Measurements from ENCODE around the gene BBS9. TPM values are rescaled to one million over a fixed set of nuclear protein-coding genes. Genes with fewer than 3 reads are reported as not detected.
"Not testable (repeated sequence)": the region's sequence is repeated elsewhere in the genome, so short reads cannot be mapped to it uniquely, and the experiment has no call there.

The BBS9 gene
- 51.7 TPM for total RNA-seq

GRCh38 chr7:33128990-33129805, at the start of gene BBS9:
Gene BBS9 (plus strand): TSS chr7:33129564. CDS start chr7:33146253, 16,689 bp downstream.
- Histone ChIP-seq H3K4me1 (ENCODE audit: control insufficient read depth in 3 of 3, insufficient read depth in 3 of 3, low read length in 3 of 3) (peaks cover 5 to 10% (median 9%) of the 10 kb centered on the region in 3 donors), H3K9me3 (ENCODE audit: control insufficient read depth in 3 of 3, low read length in 3 of 3) (no peaks in the 10 kb centered on the region), H3K4me3 (ENCODE audit: low read length in 3 of 3) (peak within 1 kb of the TSS; percentile 72 to 99 (median 98)), H3K27me3 (ENCODE audit: control insufficient read depth in 3 of 3, insufficient read depth in 3 of 3, low read length in 3 of 3) (no peaks in the 10 kb centered on the region), H3K9ac (ENCODE audit: low read depth in 1 of 3, low read length in 3 of 3) (peak within 1 kb of the TSS; percentile 85 to 88 (median 85)), H3K36me3 (ENCODE audit: control insufficient read depth in 3 of 3, insufficient read depth in 3 of 3, low read length in 3 of 3) (no peaks in the 10 kb centered on the region), H3K27ac (ENCODE audit: low read depth, low read length) (peak within 1 kb of the TSS; percentile 86)

DNA sequence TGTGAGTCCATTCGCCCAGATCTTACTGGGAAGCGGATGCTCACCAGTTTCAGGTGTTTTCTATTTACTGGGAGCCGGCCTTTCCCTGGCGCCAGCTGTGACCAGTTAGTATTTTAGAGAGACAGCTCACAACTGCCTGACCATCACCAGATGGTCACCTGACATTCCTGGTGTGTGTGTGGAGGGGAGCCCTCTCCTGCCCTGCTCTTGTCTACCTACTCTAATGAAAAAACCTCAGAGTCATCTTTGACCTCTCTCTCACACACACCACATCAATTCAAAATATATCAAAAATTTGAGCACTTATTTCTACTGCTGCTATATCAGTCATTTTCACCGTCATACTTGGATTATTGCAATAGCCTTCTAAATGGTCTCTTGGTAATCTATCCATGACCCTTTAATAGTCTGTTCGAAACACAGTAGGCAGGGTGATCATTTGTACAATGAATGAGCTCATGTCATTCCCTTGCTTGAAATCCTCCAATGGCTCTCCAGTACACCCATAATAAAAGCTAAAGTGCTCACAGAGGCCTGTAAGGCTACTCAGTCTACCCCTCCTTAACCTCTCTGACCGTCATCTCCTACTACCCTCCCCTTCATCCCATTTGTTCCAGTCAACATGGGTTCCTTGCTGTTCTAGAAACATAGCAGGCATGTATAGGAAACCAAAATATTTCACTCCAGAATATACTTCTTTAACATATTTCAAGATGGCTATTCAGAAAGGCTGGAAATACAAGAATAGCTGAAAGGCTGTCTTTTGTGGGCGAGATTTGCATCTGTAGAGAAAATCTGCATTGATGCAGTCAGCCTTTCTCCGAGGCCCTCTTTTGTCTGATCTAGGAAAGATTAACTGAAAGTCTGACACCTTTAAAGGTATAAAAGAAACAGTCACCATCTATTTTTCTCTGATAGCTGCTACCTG, 49.3 kb upstream of the BBS9 start:
- H3K9me3 ChIP-seq (ENCODE audit: control insufficient read depth in 3 of 3, low read length in 3 of 3), result no peaks in the 10 kb centered on the region
- H3K4me1 ChIP-seq (ENCODE audit: control insufficient read depth in 3 of 3, insufficient read depth in 3 of 3, low read length in 3 of 3), result no peaks in the 10 kb centered on the region

DNA sequence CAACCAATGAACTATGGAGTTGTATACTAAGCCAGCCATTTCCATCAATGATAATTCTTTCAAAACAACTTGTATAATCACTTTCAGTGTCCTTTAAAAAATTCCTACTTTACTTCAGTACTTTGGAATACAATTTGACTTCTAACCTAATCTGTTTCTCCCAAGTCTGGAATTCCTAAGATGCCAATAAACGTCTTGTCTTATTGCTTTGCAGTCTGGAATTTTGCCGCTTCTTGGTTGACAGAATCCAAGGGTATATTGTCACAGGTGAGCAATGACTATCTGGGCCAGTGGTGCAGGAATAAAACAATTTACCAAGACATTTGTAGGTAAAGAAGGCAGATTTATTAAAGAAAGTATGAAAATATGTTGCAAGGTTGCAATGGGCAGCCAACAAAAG, 42.0 kb upstream of the BBS9 start:
- Histone ChIP-seq H3K36me3 (ENCODE audit: control insufficient read depth in 3 of 3, insufficient read depth in 3 of 3, low read length in 3 of 3) (no peaks in the 10 kb centered on the region), H3K27ac (ENCODE audit: low read depth, low read length) (no peak overlapping the region), H3K27me3 (ENCODE audit: control insufficient read depth in 3 of 3, insufficient read depth in 3 of 3, low read length in 3 of 3) (no peaks in the 10 kb centered on the region), H3K9me3 (ENCODE audit: control insufficient read depth in 3 of 3, low read length in 3 of 3) (no peaks in the 10 kb centered on the region), H3K4me3 (ENCODE audit: low read length in 3 of 3) (no peak overlapping the region), H3K4me1 (ENCODE audit: control insufficient read depth in 3 of 3, insufficient read depth in 3 of 3, low read length in 3 of 3) (no peaks in the 10 kb centered on the region), H3K9ac (ENCODE audit: low read depth in 1 of 3, low read length in 3 of 3) (no peak overlapping the region)

More for the DNA sequence above, 49.3 kb upstream of the BBS9 start:
- Histone ChIP-seq H3K9ac (ENCODE audit: low read depth in 1 of 3, low read length in 3 of 3) (no peak overlapping the region), H3K27ac (ENCODE audit: low read depth, low read length) (no peak overlapping the region), H3K4me3 (ENCODE audit: low read length in 3 of 3) (no peak overlapping the region), H3K36me3 (ENCODE audit: control insufficient read depth in 3 of 3, insufficient read depth in 3 of 3, low read length in 3 of 3) (no peaks in the 10 kb centered on the region), H3K27me3 (ENCODE audit: control insufficient read depth in 3 of 3, insufficient read depth in 3 of 3, low read length in 3 of 3) (no peaks in the 10 kb centered on the region)

DNA sequence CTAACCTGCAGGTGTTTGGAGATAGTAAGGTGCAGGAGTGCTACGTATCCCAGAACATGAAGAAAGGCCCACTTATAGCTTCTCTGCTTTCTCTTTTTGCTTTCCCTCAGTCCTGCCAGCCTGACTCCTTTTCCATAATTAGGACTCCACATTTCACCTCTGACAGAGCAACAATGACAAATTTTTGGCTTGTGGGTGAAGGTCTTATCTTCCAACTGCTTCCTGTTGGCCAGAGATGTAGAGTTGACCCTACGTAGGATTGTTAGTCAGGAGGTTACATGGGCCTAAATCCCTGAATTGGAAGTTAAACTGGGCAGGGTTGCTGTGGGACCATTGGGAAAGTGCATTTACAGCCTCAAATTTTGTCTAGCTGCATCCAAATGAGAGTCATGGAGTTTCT, 41.5 kb upstream of the BBS9 start:
- Histone ChIP-seq H3K36me3 (ENCODE audit: control insufficient read depth in 3 of 3, insufficient read depth in 3 of 3, low read length in 3 of 3) (peaks cover 0 to 1% (median 0%) of the 10 kb centered on the region in 3 donors), H3K9me3 (ENCODE audit: control insufficient read depth in 3 of 3, low read length in 3 of 3) (no peaks in the 10 kb centered on the region), H3K27ac (ENCODE audit: low read depth, low read length) (no peak overlapping the region), H3K27me3 (ENCODE audit: control insufficient read depth in 3 of 3, insufficient read depth in 3 of 3, low read length in 3 of 3) (no peaks in the 10 kb centered on the region), H3K9ac (ENCODE audit: low read depth in 1 of 3, low read length in 3 of 3) (no peak overlapping the region), H3K4me1 (ENCODE audit: control insufficient read depth in 3 of 3, insufficient read depth in 3 of 3, low read length in 3 of 3) (no peaks in the 10 kb centered on the region), H3K4me3 (ENCODE audit: low read length in 3 of 3) (no peak overlapping the region)

- Histone ChIP-seq H3K27me3 (ENCODE audit: control insufficient read depth in 3 of 3, insufficient read depth in 3 of 3, low read length in 3 of 3) (no peaks in the 10 kb centered on the region), H3K36me3 (ENCODE audit: control insufficient read depth in 3 of 3, insufficient read depth in 3 of 3, low read length in 3 of 3) (peaks cover 2 to 12% (median 10%) of the 10 kb centered on the region in 3 donors), H3K9me3 (ENCODE audit: control insufficient read depth in 3 of 3, low read length in 3 of 3) (no peaks in the 10 kb centered on the region), H3K9ac (ENCODE audit: low read depth in 1 of 3, low read length in 3 of 3) (no peak overlapping the region), H3K4me3 (ENCODE audit: low read length in 3 of 3) (no peak overlapping the region), H3K27ac (ENCODE audit: low read depth, low read length) (no peak overlapping the region), H3K4me1 (ENCODE audit: control insufficient read depth in 3 of 3, insufficient read depth in 3 of 3, low read length in 3 of 3) (no peaks in the 10 kb centered on the region)
These were observed 40.2 kb upstream of the BBS9 start for GRCh38 chr7:33089142-33089541.

GRCh38 chr7:33091111-33091531, 38.2 kb upstream of the BBS9 start:
- H3K27me3 ChIP-seq (ENCODE audit: control insufficient read depth in 3 of 3, insufficient read depth in 3 of 3, low read length in 3 of 3), result no peaks in the 10 kb centered on the region
- no peak overlapping the region for H3K4me3 ChIP-seq (ENCODE audit: low read length in 3 of 3)
- H3K9ac ChIP-seq (ENCODE audit: low read depth in 1 of 3, low read length in 3 of 3), result no peak overlapping the region
- no peaks in the 10 kb centered on the region for H3K9me3 ChIP-seq (ENCODE audit: control insufficient read depth in 3 of 3, low read length in 3 of 3)
- no peak overlapping the region for H3K27ac ChIP-seq (ENCODE audit: low read depth, low read length)
- H3K4me1 ChIP-seq (ENCODE audit: control insufficient read depth in 3 of 3, insufficient read depth in 3 of 3, low read length in 3 of 3), result no peaks in the 10 kb centered on the region
- peaks cover 12 to 26% (median 25%) of the 10 kb centered on the region in 3 donors for H3K36me3 ChIP-seq (ENCODE audit: control insufficient read depth in 3 of 3, insufficient read depth in 3 of 3, low read length in 3 of 3)

GRCh38 chr7:33091641-33092191, 37.6 kb upstream of the BBS9 start:
- no peak overlapping the region for H3K27ac ChIP-seq (ENCODE audit: low read depth, low read length)
- H3K9ac ChIP-seq (ENCODE audit: low read depth in 1 of 3, low read length in 3 of 3), result no peak overlapping the region
- peaks cover 17 to 32% (median 31%) of the 10 kb centered on the region in 3 donors for H3K36me3 ChIP-seq (ENCODE audit: control insufficient read depth in 3 of 3, insufficient read depth in 3 of 3, low read length in 3 of 3)
- H3K27me3 ChIP-seq (ENCODE audit: control insufficient read depth in 3 of 3, insufficient read depth in 3 of 3, low read length in 3 of 3), result no peaks in the 10 kb centered on the region
- no peaks in the 10 kb centered on the region for H3K4me1 ChIP-seq (ENCODE audit: control insufficient read depth in 3 of 3, insufficient read depth in 3 of 3, low read length in 3 of 3)
- no peaks in the 10 kb centered on the region for H3K9me3 ChIP-seq (ENCODE audit: control insufficient read depth in 3 of 3, low read length in 3 of 3)
- H3K4me3 ChIP-seq (ENCODE audit: low read length in 3 of 3), result no peak overlapping the region

GRCh38 chr7:33093266-33093665, 36.1 kb upstream of the BBS9 start:
- Histone ChIP-seq H3K4me1 (ENCODE audit: control insufficient read depth in 3 of 3, insufficient read depth in 3 of 3, low read length in 3 of 3) (no peaks in the 10 kb centered on the region), H3K36me3 (ENCODE audit: control insufficient read depth in 3 of 3, insufficient read depth in 3 of 3, low read length in 3 of 3) (peaks cover 22 to 45% (median 41%) of the 10 kb centered on the region in 3 donors), H3K27me3 (ENCODE audit: control insufficient read depth in 3 of 3, insufficient read depth in 3 of 3, low read length in 3 of 3) (no peaks in the 10 kb centered on the region), H3K9me3 (ENCODE audit: control insufficient read depth in 3 of 3, low read length in 3 of 3) (no peaks in the 10 kb centered on the region), H3K27ac (ENCODE audit: low read depth, low read length) (no peak overlapping the region), H3K4me3 (ENCODE audit: low read length in 3 of 3) (no peak overlapping the region), H3K9ac (ENCODE audit: low read depth in 1 of 3, low read length in 3 of 3) (no peak overlapping the region)

DNA sequence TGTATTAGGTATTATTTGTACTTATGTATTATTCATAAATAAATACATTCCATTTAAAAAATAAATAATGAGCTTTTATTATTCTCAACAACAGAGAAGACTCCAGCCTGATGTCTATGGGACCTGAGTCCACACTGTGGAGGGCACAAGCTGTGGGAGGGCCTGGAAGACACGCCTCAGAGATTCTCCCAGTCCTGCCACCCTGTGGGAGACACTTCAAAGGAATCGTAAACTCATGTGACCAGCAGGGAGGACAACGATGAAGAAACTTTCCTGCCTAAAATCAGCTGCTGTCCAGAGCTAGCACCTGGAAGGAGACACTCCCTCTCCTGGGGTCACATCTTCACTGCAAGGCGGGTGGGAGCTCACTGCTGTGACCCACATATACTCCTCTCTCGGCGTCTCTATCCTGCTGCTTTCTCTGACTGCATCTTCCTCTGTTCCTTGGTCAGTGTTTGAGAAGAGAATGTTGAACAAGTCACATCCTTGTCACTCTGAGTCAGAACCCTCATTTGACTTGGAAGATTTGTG, 34.6 kb upstream of the BBS9 start:
- not testable (repeated sequence) for H3K27ac ChIP-seq (ENCODE audit: low read depth, low read length); H3K4me3 ChIP-seq (ENCODE audit: low read length in 3 of 3); H3K27me3 ChIP-seq (ENCODE audit: control insufficient read depth in 3 of 3, insufficient read depth in 3 of 3, low read length in 3 of 3); H3K9me3 ChIP-seq (ENCODE audit: control insufficient read depth in 3 of 3, low read length in 3 of 3); H3K4me1 ChIP-seq (ENCODE audit: control insufficient read depth in 3 of 3, insufficient read depth in 3 of 3, low read length in 3 of 3); H3K9ac ChIP-seq (ENCODE audit: low read depth in 1 of 3, low read length in 3 of 3)
- peaks cover 26 to 54% (median 51%) of the 10 kb centered on the region in 3 donors for H3K36me3 ChIP-seq (ENCODE audit: control insufficient read depth in 3 of 3, insufficient read depth in 3 of 3, low read length in 3 of 3)
